ENCODE results near the gene NR0B2.
"Not testable (repeated sequence)": the region's sequence is repeated elsewhere in the genome, so short reads cannot be mapped to it uniquely, and the experiment has no call there.

Gene NR0B2

GRCh38 chr1:26949266-26949925 is 35.6 kb upstream of the NR0B2 start:
- no peak for DNase-seq (ENCODE audit: low spot score)
- TF ChIP-seq CTCF (IDR thresholded peaks at IDR 0.05; ENCODE audit: borderline replicate concordance, control extremely low read depth, extremely low read depth, insufficient read depth, missing control alignments), result no peak
- in situ Hi-C loops (cut with MboI; ENCODE audit: low sequenced_read_pairs, unreplicated experiment), result no loop called here

GRCh38 chr1:26948725-26949057 is 34.9 kb upstream of the NR0B2 start:
- in situ Hi-C loops (cut with MboI; ENCODE audit: low sequenced_read_pairs, unreplicated experiment); DNase-seq (ENCODE audit: low spot score): not testable (repeated sequence)

- in situ Hi-C loops (cut with MboI; ENCODE audit: low sequenced_read_pairs, unreplicated experiment), result no loop called here
- TF ChIP-seq CTCF (IDR thresholded peaks at IDR 0.05; ENCODE audit: borderline replicate concordance, control extremely low read depth, extremely low read depth, insufficient read depth, missing control alignments), result no peak
- DNase-seq (ENCODE audit: low spot score), result no peak
Measured at GRCh38 chr1:26946270-26946669, 32.5 kb upstream of the NR0B2 start.

- in situ Hi-C loops (cut with MboI; ENCODE audit: low sequenced_read_pairs, unreplicated experiment), result no loop called here
- no peak for TF ChIP-seq CTCF (IDR thresholded peaks at IDR 0.05; ENCODE audit: borderline replicate concordance, control extremely low read depth, extremely low read depth, insufficient read depth, missing control alignments)
- no peak for DNase-seq (ENCODE audit: low spot score)
Measured at GRCh38 chr1:26945728-26946127, 32.0 kb upstream of the NR0B2 start.

- TF ChIP-seq CTCF (IDR thresholded peaks at IDR 0.05; ENCODE audit: borderline replicate concordance, control extremely low read depth, extremely low read depth, insufficient read depth, missing control alignments), result no peak
- in situ Hi-C loops (cut with MboI; ENCODE audit: low sequenced_read_pairs, unreplicated experiment), result no loop called here
Measured at GRCh38 chr1:26945138-26945537, 31.4 kb upstream of the NR0B2 start.

GRCh38 chr1:26942656-26943055 is 28.9 kb upstream of the NR0B2 start:
- TF ChIP-seq CTCF (IDR thresholded peaks at IDR 0.05; ENCODE audit: borderline replicate concordance, control extremely low read depth, extremely low read depth, insufficient read depth, missing control alignments), result no peak
- no peak for DNase-seq (ENCODE audit: low spot score)
- in situ Hi-C loops (cut with MboI; ENCODE audit: low sequenced_read_pairs, unreplicated experiment), result no loop called here

More at GRCh38 chr1:26945138-26945537, 31.4 kb upstream of the NR0B2 start:
- DNase-seq (ENCODE audit: low spot score), result no peak

- in situ Hi-C loops (cut with MboI; ENCODE audit: low sequenced_read_pairs, unreplicated experiment), result no loop called here
- TF ChIP-seq CTCF (IDR thresholded peaks at IDR 0.05; ENCODE audit: borderline replicate concordance, control extremely low read depth, extremely low read depth, insufficient read depth, missing control alignments), result no peak
- no peak for DNase-seq (ENCODE audit: low spot score)
Measured at GRCh38 chr1:26941311-26941710, 27.5 kb upstream of the NR0B2 start.
